Measurements from ENCODE around the gene MYL1.

GRCh38 chr2:210262036-210262435 lies 52.9 kb downstream of the MYL1 start:
- no peak for TF ChIP-seq POLR2AphosphoS5 (IDR thresholded peaks at IDR 0.05; ENCODE audit: low read depth)
- no peak for TF ChIP-seq GABPA (IDR thresholded peaks at IDR 0.05; ENCODE audit: low read depth)
